HG03342 (cell line): ENCODE measurements around the gene ATXN7L1.
"Not testable (repeated sequence)": the region's sequence is repeated elsewhere in the genome, so short reads cannot be mapped to it uniquely, and the experiment has no call there.

Experiments
- ATAC-seq: cut with Tn5 transposase; IDR thresholded peaks from one replicate; pipeline ENCODE4 v1.9.1; 2021; ENCODE audit warnings: mild to moderate bottlenecking, moderate library complexity; ENCODE audit not compliant: unreplicated experiment

The ATXN7L1 gene

DNA sequence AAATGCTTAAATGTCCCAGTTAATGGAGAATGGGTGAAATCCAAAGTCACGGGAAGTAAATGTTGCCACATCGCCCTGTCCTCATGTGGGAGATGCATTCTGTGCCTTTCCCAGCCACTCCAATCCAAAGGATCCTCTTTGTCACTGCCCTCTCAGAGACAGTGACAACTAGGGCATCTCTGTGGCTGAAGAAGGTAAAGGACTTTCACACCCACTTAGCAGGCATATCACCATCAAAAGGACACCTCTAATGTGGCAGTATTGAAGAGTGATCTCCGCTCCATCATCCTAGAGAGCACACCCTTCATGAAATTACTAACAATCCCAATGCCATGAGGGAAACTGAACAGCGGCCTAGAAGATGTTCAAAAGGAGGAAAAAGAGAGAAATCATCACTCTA is 13.6 kb downstream of the ATXN7L1 start:
- no peak for ATAC-seq

DNA sequence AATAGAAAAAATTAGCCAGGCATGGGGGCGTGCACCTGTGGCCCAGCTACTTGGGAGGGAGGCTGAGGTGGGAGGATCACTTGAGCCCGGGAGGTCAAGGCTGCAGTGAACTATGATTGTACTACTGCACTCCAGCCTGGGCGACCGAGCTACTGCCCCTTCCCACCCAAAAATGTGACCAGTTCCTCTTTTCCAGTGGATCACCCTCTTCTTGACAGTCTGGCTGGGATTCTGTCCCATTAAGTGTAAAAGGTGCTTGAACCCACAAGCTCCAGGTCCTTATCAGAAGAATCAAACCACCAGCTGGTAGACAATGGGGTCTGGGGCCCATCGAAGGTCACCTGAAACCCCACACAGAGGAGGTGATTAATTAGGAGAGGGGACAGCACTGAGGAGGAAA is 14.1 kb downstream of the ATXN7L1 start:
- ATAC-seq = no peak

DNA sequence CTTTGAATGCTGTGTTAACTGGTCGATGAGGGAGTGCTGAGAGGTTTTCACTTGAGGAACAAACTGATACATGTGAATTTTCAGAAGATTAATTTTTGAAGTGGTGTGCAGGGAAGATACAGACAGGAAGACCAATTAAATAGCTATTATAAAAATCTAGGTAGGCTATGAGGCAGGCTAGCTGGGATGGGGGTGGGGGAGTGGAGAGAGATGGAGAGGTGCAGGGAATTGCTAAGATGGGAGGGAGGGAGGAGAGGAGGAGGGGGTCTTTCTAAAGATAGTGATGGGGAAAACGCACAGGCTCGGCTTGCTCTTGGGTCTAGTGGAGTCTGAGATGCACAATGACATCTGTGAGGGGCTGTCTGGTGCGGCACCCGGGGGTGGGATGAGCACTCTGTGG is 15.2 kb downstream of the ATXN7L1 start:
- ATAC-seq = no peak

DNA sequence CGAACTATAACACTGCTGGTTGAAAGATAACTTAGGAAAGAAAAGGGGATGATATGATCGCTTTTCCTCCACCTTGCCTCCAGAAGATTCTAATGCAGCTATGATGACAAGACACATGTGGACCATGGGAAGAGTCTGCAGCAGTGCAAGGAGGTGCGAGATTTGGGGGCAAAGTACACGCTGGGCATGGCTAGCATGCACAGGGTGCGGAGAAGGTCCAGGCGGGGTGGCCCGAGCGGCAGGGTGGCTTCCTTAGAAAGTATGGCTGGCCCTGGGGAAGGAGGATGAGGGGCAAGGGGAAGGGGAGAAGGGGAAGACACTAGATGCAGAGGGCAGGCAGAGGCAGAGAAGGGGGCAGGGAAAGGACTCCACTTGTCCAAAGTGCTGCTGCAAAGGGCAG is 15.6 kb downstream of the ATXN7L1 start:
- no peak for ATAC-seq

DNA sequence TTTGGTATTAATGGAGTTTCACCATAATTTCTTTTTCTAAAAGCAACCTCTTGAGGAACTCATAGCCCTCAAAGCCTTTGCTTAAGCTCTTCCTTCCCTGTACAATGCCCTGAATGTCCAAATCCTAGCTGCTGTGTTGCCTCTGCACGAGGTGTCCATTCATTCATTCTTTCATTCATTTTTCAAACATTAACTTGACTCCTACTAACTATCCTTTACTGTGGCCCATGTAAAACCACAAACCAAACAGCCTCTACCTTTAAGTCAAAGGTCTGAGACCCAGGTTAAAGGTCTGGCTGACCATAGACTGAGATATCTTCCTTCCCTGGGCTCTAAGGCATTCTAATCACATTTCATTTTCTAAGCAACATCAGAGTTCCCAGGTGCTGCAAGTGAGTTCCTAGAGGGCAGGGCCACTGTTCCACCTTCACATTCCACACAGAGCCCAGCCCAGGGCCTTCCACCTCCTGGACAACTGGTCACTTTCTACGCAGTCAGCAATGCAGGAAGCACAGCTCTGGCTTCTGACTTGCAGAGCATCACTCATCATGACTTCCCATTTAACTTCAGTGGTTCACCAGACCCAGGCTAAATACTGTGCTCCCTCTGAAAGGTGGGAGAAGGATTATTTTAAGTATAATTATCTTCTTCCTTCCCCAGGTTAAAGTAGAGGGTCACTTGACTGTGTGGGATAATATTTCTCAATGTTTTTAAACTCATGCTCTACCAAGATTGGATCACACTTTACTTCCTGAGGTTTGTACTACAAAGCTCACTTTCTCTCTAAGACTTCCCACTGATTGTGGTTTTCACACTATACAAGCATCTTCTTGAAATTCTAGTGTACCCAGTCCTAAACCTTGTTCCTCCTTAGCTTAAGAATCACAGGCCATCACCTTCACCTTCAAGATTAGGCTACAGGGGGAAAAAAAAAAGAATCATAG is 19.1 kb downstream of the ATXN7L1 start:
- no peak for ATAC-seq

DNA sequence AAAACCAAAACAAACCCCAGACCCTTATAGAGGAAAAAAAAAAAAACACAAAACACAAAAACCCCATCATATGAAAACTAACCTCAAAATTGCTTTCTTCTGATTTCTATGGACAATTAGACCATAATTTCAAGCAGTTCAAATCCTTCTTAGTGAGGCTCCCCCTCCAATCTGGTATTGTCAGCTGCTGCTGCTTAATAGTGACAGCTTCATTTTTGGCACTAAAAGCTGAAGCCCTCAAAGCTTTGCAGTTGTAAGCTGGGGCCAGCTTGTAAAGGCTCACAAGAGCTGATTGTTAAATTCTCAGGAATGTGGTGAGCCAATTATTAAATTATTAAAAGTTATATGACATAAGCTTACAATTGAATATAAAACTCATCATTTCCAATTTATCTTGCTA is 21.9 kb downstream of the ATXN7L1 start:
- ATAC-seq = no peak

DNA sequence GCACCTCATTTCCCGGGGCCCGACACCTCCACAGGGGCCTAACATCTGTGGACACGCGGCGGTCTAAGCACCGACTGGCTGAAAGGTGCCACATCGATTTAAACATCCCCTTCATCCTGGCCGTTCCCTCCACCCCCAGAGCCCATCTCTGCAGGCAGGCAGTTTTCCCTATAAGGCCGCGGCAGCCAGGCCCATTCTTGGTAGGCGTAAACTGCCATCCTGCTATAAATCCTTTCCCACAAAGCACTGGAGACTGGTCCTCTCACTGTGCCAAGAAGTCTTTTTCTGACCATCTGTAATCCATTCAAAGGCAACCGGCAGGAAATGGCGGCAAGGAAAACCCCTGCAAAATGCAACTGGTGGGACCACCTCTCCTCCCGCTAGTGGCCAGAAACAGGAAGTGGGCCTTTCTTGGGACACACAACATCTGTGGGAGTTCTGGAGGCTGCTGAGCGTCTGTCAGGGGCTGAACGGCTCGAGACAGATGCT is 22.4 kb downstream of the ATXN7L1 start:
- no peak for ATAC-seq

DNA sequence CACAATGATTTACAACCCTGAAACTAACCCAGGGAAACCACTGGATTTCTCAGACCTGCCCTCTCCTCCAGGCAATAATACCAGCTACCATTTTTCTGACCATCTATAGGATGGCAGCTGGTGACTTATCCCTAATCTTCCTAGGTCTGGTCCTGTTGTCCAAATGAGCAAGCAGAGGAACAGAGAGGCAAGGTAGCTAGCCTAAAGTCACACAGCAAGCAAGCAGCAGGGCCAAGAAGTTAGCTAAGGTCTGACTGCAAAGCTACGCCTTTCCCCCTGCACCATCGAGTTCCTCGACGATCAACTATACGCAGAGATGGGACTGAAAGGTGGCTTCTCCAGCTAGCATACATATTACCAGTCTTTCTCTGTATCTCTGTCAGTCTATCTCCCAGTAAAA is 25.3 kb downstream of the ATXN7L1 start:
- ATAC-seq = no peak

DNA sequence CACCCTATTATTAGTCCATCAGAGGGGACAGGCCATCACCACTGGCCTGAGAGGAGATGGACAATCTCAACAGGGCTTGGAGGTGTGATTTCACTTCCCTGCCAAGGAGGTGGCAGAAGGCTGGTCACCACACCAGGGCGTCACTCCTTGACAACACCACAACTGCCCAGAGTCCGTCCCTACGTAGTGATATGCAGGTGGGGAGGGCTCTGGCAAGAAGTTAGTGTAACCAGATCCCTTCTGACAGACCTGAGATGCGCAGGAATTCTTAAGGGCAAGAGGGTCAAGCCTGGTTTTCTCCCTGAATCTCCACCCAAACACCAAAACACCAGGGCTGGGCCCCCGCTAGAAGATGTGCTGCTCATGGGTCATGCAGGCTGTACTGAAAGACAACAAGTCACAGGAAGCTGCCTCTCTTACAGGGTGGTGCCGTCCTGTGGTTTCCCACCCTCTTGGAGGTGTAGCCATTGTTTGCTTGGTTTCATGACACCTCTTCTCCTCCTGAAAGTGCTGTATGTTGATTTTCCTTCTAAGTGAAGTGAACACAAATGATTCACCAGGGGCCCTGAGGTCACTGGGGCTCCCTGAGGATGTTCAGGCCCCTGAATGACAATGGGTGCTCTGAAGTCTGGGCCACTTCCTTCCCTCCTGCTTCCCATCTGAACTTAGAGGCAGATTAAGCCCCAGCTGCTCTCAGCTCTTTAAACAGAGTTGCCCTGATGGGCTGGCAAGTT is 27.1 kb downstream of the ATXN7L1 start:
- no peak for ATAC-seq

DNA sequence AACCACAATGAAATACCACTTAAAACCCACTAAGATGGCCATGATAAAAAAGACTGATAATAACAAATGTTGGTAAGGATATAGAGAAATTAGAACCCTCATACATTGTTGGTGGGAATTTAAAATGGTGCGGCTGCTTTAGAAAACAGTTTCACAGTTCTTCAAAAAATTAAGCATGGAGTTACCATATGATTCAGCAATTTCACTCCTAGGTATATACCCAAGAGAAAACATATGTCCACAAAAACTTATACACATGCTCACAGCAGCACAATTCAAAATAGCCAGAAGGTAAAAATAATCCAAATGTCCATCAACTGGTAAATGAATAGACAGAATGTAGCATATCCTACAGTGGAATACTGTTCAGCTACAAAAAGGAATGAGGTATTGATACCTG is 30.0 kb downstream of the ATXN7L1 start:
- no peak for ATAC-seq

DNA sequence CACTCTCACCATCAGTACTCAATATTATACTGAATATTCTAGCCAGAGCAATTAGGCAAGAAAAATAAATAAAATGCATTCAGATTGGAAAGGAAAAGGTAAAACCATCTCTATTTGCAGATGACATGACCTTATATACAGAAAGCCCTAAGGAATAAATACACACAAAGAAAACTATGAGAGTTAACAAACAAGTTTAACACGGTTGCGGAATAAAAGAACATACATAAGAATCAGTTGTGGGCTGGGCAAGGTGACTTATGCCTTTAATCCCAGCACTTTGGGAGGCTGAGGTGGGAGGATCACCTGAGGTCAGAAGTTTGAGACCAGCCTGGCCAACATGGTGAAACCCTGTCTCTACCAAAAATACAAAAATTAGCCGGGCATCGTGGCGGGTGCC is 31.7 kb downstream of the ATXN7L1 start:
- not testable (repeated sequence) for ATAC-seq

DNA sequence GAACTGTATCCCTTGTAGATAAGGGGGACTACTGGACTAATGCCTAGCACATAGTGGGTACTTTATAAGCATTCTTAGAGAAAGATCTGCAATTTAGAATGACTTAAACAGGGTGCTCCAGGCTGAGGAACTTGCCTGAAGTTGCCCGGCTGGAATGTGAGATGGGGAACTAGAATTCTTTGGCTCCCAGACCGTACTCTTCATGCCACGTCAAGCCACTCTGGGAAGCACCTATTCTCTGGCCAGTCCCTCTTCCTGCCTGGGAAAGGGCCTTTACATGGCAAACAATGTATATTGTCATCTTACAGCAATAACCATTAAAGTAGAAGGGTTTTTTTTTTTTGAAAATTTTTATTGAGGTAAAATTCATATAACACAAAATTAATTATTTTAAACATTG is 34.5 kb downstream of the ATXN7L1 start:
- no peak for ATAC-seq

DNA sequence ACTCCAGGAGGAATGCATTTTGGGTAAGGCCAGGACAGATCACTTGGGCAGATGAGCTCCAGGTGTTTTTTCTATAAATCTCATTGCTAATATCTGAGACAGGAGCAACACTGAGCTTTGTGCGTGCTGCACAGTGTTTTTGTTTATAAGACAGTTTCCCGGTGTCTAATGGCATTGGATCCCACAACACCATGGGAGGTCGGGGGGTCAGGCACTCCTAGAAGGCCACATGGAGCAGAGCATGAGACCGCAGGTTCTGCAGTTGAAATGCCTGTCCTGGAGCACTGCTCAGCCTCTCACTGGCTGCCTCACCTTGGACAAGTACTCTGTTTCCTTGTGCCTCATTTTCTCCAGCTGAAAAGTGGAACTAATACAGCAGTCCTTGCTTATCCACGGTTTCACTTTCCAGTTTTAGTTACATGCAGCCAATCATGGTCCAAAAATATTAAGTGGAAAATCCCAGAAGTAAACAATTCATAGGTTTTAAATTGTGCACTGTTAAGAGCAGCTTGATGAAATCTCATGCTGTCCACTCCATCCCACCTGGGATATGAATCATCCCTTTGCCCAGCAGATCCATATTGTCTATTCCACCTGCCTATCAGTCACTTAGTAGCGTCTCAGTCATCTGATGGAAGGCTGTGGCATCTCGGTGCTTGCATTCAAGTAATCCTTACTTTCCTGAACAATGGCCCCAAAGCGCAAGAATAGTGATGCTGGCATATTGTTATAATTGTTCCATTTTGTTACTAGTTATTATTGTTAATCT is 35.2 kb downstream of the ATXN7L1 start:
- ATAC-seq = no peak

DNA sequence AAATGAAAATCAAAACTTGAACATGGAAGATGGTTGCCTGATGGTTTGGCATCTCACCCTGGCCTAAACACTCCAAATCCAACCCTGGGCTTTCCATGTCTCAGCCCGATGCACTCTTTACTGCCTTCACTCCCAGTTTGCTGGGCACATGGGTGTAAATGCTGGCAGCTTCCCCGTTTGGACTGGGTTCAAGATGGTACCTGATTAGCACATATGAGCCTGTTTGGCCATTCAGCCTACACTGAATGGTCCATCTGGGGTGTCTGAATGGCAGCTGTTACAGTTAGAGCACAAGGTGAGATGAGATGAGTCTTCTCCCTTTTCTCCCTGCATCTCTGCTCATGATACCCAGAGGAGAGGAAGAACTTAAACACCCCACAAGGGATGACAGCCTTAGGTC is 37.1 kb downstream of the ATXN7L1 start:
- no peak for ATAC-seq

DNA sequence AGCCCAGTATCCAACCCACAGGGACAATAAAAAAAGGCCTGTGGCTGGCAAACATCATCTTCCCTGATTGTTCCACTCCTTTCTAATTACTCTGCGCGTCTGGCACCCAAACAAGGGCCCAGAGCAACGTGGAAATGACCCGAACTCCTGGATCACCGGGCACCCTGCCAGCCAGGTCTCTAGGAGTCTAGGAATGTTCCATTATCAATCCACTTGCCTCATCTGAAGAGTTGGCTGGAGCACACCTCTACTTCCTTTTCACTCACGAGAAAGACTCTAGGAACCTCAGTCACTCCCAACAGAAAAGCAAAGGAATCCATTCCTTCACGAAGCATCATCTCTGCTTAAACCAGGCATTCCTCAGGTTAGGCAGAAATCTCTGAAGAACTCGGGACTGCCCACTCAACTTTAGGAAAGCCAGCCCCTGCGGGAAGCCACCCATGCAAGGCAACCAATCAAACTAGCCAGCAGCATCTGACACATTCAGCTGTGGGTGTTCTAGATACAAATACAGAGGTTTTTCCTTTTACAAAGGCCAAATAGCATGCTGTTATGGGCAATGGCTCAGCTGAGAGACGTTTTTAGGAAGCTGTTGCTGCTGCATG is 37.7 kb downstream of the ATXN7L1 start:
- ATAC-seq = no peak

DNA sequence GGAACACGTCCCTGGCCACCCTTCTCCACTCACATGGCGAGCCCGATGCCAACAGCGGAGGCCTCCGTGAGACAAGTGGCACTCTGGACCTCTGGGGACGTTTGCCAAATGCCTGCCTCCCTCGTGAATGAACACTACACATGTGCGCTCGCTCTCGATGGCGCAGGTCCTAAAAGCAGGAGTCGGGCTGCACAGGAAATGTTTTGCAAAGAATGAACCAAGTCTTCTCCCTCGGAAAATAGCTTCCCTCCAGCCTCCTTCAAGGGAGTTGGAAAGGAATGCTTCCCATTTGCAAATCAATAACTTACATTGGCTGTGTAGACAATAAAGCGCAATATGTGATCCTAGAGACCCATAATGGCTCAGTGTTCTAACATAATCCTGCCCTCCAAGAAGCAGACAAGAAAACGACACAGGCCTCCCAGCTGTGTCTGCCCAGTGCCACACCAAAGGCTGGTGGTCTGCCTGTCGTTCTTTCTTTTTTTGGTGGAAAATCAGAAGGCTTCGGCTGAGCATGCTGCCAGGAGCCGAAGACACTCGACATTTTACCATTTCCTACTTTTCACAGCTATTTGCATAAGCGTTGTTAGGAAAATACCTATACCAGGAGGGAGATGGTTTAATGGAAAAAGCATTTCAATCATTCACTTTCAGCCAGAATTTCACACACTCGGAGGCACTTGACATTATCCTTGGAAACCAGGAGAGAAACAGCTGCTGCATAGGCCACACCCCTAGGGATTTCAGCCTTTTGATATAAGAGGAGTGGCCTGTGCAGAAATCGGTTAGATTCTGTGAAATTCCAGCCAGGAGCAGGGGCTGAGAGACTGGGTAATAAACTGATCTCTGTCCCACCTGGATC is 38.4 kb downstream of the ATXN7L1 start:
- no peak for ATAC-seq

DNA sequence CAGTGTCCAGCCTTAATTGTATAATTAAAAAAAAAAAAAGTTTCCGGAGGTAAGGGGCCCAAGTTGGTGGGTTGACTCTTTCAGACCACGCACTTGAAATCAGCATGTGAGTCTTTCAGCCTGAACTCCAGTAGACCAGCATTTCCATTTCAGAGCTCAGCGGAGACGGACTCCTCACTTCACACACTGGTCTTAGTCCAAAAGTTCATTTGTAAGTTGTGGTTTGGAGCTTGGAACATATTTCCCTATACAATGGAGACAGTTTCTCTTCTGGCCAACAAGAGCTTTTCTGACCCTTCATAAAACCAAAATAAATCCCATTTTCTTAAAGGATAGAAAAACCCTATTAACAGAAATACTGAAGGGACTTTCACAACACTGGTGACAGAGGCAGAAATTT is 41.0 kb downstream of the ATXN7L1 start:
- ATAC-seq = no peak

DNA sequence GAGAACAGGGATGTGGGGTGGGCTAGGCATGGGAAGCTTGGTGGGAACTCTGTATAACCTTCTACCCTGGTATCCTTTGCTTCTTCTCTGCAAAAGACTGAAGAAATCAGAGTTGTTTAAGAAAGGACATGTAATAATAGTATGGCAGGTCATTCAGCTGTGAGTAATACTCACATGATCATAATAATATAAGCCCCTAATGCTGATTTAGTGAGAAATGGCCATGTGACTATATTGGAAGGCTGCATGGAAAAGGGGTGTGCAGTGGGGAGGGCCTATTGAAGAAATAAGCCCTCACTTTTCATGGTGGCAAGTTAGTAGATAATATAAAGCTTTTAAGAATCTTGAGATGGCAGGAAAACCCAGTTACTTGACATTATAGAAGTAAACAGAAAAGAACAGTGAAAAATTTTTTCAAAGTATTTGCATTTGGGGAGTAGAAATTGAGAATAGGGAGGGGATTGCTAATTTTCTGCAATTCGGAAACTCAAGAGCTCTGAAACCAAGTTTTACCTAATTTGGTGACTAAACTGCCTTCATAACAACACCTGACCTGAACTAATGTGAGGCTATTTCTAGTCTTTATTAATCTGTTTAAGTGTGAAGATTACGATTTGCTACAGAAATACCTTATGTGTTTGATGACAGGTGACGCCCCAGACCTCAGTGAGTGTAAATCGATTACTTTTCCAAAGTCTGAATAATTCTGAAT is 44.4 kb downstream of the ATXN7L1 start:
- ATAC-seq = no peak

DNA sequence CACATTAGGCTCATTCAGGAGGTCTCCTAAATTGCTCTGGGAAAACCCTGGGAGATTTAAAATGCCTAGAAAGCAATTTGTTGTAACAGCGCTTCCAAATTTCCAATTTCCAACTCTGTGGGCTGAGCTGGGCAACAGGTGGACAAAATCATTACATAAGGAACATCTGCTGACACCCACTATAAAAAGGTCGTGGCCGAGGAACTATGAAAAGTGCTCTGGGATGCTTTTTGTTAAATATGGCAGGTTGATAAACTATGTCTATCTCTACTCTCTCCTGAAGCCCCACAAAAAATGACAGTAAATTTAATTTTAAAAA is 45.1 kb downstream of the ATXN7L1 start:
- no peak for ATAC-seq
